ENCODE data around the gene SEC63. TPM values are rescaled to one million over a fixed set of nuclear protein-coding genes. Genes with fewer than 3 reads are reported as not detected.

The SEC63 gene
- total and polyA plus RNA-seq, 8 donors, result 10.3 to 162 (median 29.7) TPM

- intact Hi-C loops (cut with DNase I; ENCODE audit: low total_unique reads), result no loop called here
- Histone ChIP-seq H3K4me1 (peaks cover 0 to 11% (median 0%) of the 10 kb centered on the region in 4 donors), H3K27me3 (no peaks in the 10 kb centered on the region), H3K27ac (no peak overlapping the region), H3K9me3 (no peaks in the 10 kb centered on the region), H3K4me3 (no peak overlapping the region), H3K36me3 (peaks cover 12 to 65% (median 62%) of the 10 kb centered on the region in 4 donors)
- WGBS, 5 donors, result 38 to 65% (median 55%) methylated on average over 4 of the region's 4 CpGs
- DNase-seq, result no peak
- TF ChIP-seq CTCF (IDR thresholded peaks at IDR 0.05) (no peak), EP300 (IDR thresholded peaks at IDR 0.05) (no peak), POLR2AphosphoS5 (IDR thresholded peaks at IDR 0.05) (no peak), POLR2A (IDR thresholded peaks at IDR 0.05) (no peak)
These were observed 87.0 kb downstream of the SEC63 start for GRCh38 chr6:107871016-107871415.

GRCh38 chr6:107870381-107870780, 87.6 kb downstream of the SEC63 start:
- Histone ChIP-seq H3K27ac (no peak overlapping the region), H3K4me3 (no peak overlapping the region), H3K27me3 (no peaks in the 10 kb centered on the region), H3K4me1 (peaks cover 0 to 11% (median 0%) of the 10 kb centered on the region in 4 donors), H3K9me3 (no peaks in the 10 kb centered on the region), H3K36me3 (peaks cover 8 to 58% (median 56%) of the 10 kb centered on the region in 4 donors)
- TF ChIP-seq POLR2A (IDR thresholded peaks at IDR 0.05), result no peak
- TF ChIP-seq EP300 (IDR thresholded peaks at IDR 0.05), result no peak
- no peak for TF ChIP-seq POLR2AphosphoS5 (IDR thresholded peaks at IDR 0.05)
- no peak for TF ChIP-seq CTCF (IDR thresholded peaks at IDR 0.05)
- DNase-seq, result no peak
- intact Hi-C loops (cut with DNase I; ENCODE audit: low total_unique reads), result no loop called here
- 52 to 78% (median 71%) methylated on average over 1 of the region's 1 CpG for WGBS, 5 donors

DNA sequence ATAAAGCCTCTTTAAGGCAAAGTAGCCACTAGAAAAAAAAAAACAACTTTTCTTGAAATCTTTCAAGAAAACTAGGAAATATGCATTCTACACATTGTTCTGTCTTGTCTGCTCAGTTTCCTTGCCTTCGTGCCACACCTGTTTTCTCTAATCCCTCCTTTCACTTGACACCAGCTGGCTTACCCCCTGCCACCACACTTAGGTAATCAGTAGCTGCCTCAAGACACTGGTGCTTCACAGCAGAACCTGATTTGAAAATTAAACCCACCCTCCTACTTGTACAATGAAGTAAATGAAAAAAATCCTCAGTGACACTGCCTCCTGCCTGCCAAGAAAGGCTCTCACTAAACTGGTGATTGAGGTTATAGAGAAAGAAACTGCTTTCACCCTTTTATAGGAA, 88.1 kb downstream of the SEC63 start:
- intact Hi-C loops (cut with DNase I; ENCODE audit: low total_unique reads), result no loop called here
- 0 to 3% (median 0%) methylated on average over 1 of the region's 1 CpG for WGBS, 5 donors
- TF ChIP-seq POLR2AphosphoS5 (IDR thresholded peaks at IDR 0.05) (no peak), EP300 (IDR thresholded peaks at IDR 0.05) (no peak), CTCF (IDR thresholded peaks at IDR 0.05) (no peak), POLR2A (IDR thresholded peaks at IDR 0.05) (no peak)
- Histone ChIP-seq H3K36me3 (peaks cover 4 to 53% (median 51%) of the 10 kb centered on the region in 4 donors), H3K4me1 (peaks cover 0 to 11% (median 0%) of the 10 kb centered on the region in 4 donors), H3K27ac (no peak overlapping the region), H3K4me3 (no peak overlapping the region), H3K9me3 (no peaks in the 10 kb centered on the region), H3K27me3 (no peaks in the 10 kb centered on the region)
- no peak for DNase-seq

DNA sequence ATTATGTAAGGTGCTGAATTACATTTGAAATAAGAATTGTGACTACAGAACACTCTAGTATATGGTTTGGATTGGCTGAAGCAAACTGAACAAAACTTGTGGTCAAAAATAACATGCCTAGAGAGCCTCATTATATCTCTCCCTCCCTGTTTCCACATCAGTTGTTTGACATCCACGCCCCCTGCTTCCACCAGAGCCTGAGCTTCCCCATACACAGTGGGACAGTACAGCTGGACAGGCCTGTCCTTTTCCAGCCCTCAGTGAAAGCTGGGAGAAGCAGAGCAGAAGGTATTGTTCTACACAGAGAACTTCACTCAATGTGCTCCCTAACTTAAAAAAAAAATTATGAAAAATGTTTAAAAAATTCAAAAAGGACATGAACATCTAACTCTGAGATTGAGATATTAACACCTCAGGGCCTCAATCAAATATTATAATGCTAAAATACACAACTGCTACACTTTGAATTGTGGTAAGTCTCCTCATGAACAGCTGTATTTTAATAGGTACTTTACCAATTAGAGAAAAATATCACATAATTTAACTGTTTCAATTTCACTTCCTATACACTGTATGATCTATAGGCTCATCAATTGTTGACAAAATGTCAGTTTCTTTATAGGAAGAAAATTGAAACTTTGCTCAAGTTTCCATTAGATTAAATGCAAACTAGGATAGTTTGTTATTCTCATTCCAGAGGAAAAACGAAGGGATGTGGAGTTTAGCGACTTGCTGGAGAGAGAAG, 89.0 kb downstream of the SEC63 start:
- Histone ChIP-seq H3K36me3 (peaks cover 4 to 46% (median 43%) of the 10 kb centered on the region in 4 donors), H3K4me1 (peaks cover 0 to 11% (median 0%) of the 10 kb centered on the region in 4 donors), H3K4me3 (no peak overlapping the region), H3K27me3 (no peaks in the 10 kb centered on the region), H3K9me3 (no peaks in the 10 kb centered on the region), H3K27ac (no peak overlapping the region)
- WGBS, 5 donors, result 56 to 60% (median 58%) methylated on average over 3 of the region's 3 CpGs
- DNase-seq, result no peak
- TF ChIP-seq EP300 (IDR thresholded peaks at IDR 0.05), result no peak
- TF ChIP-seq CTCF (IDR thresholded peaks at IDR 0.05), result no peak
- no peak for TF ChIP-seq POLR2AphosphoS5 (IDR thresholded peaks at IDR 0.05)
- no peak for TF ChIP-seq POLR2A (IDR thresholded peaks at IDR 0.05)
- intact Hi-C loops (cut with DNase I; ENCODE audit: low total_unique reads), result no loop called here

Measured in stomach (tissue), 9 donors.